H9 (cell line): ENCODE data around the gene MDK. TPM values are rescaled to one million over a fixed set of nuclear protein-coding genes. Genes with fewer than 3 reads are reported as not detected.

Source experiments
- DNase-seq: peaks from one replicate; pipeline ENCODE4 v3.0.0-alpha.2; 2017
- H2AFZ ChIP-seq: one replicate; pipeline ENCODE4 v1.6.1; 2013; ENCODE audit warnings: mild to moderate bottlenecking, low read length, control low read depth, moderate library complexity
- H2AK5ac ChIP-seq: 2 replicates; pipeline ENCODE4 v1.6.1; 2013; ENCODE audit warnings: low read length, control low read depth, mixed read lengths; ENCODE audit not compliant: insufficient read length
- H2BK120ac ChIP-seq: one replicate; pipeline ENCODE4 v1.6.1; 2013; ENCODE audit warnings: low read depth, mild to moderate bottlenecking, low read length, control low read depth, inconsistent platforms; ENCODE audit not compliant: poor library complexity, severe bottlenecking
- H2BK12ac ChIP-seq: 2 replicates; pipeline ENCODE4 v1.6.1; 2013; ENCODE audit warnings: low read length, control low read depth, mixed read lengths, low read depth; ENCODE audit not compliant: insufficient read length
- H2BK15ac ChIP-seq: 2 replicates; pipeline ENCODE4 v1.6.1; 2013; ENCODE audit warnings: low read depth, low read length, control low read depth
- H2BK20ac ChIP-seq: one replicate; pipeline ENCODE4 v1.6.1; 2013; ENCODE audit warnings: low read depth, mild to moderate bottlenecking, low read length, control low read depth, inconsistent platforms; ENCODE audit not compliant: poor library complexity, severe bottlenecking
- H2BK5ac ChIP-seq: 2 replicates; pipeline ENCODE4 v1.6.1; 2013; ENCODE audit warnings: low read length, control low read depth, mixed read lengths; ENCODE audit not compliant: insufficient read length
- H3K14ac ChIP-seq: 2 replicates; pipeline ENCODE4 v1.6.1; 2013; ENCODE audit warnings: low read length, control low read depth; ENCODE audit not compliant: insufficient read depth
- H3K18ac ChIP-seq: 2 replicates; pipeline ENCODE4 v1.6.1; 2013; ENCODE audit warnings: low read depth, mild to moderate bottlenecking, mixed read lengths, low read length, control low read depth; ENCODE audit not compliant: insufficient read length
- H3K23ac ChIP-seq: 2 replicates; pipeline ENCODE4 v1.6.1; 2013; ENCODE audit warnings: low read length, control low read depth, mixed read lengths, low read depth; ENCODE audit not compliant: insufficient read length
- H3K23me2 ChIP-seq: 2 replicates; pipeline ENCODE4 v1.6.1; 2013; ENCODE audit warnings: low read depth, mild to moderate bottlenecking, mixed read lengths, low read length, control low read depth; ENCODE audit not compliant: insufficient read length, poor library complexity, severe bottlenecking
- H3K27ac ChIP-seq: 2 replicates; pipeline ENCODE4 v1.5.1; 2013; ENCODE audit warnings: low read length, control low read depth, mixed read lengths, low read depth; ENCODE audit not compliant: insufficient read length
- H3K27me3 ChIP-seq: 2 replicates; pipeline ENCODE4 v1.6.1; 2013; ENCODE audit warnings: low read length, control low read depth, inconsistent platforms; ENCODE audit not compliant: insufficient read depth
- H3K4ac ChIP-seq: 2 replicates; pipeline ENCODE4 v1.6.1; 2013; ENCODE audit warnings: low read depth, mild to moderate bottlenecking, control low read depth, inconsistent platforms, low read length, moderate library complexity
- H3K4me1 ChIP-seq: 2 replicates; pipeline ENCODE4 v1.6.1; 2013; ENCODE audit warnings: low read length, control low read depth, inconsistent platforms; ENCODE audit not compliant: insufficient read depth
- H3K4me2 ChIP-seq: 2 replicates; pipeline ENCODE4 v1.6.1; 2013; ENCODE audit warnings: low read length, control low read depth, mixed read lengths; ENCODE audit not compliant: insufficient read length, insufficient read depth
- H3K56ac ChIP-seq: 2 replicates; pipeline ENCODE4 v1.6.1; 2013; ENCODE audit warnings: low read depth, mild to moderate bottlenecking, mixed read lengths, low read length, control low read depth; ENCODE audit not compliant: insufficient read length
- H3K79me1 ChIP-seq: 2 replicates; pipeline ENCODE4 v1.6.1; 2013; ENCODE audit warnings: low read depth, mild to moderate bottlenecking, moderate library complexity, low read length, control low read depth, inconsistent platforms; ENCODE audit not compliant: insufficient read depth, poor library complexity, severe bottlenecking
- H3K79me2 ChIP-seq: 2 replicates; pipeline ENCODE4 v1.6.1; 2013; ENCODE audit warnings: low read length, control low read depth, inconsistent platforms; ENCODE audit not compliant: insufficient read depth
- H3K9ac ChIP-seq: 2 replicates; pipeline ENCODE4 v1.6.1; 2013; ENCODE audit warnings: low read length, control low read depth, mixed read lengths; ENCODE audit not compliant: insufficient read length; ENCODE audit errors: extremely low read depth
- H3K9me3 ChIP-seq: one replicate; pipeline ENCODE4 v1.6.1; 2013; ENCODE audit warnings: low read depth, low read length, inconsistent platforms; ENCODE audit not compliant: control insufficient read depth
- H3T11ph ChIP-seq: one replicate; pipeline ENCODE4 v1.6.1; 2013; ENCODE audit warnings: mild to moderate bottlenecking, low read length, control low read depth, inconsistent platforms
- H4K20me1 ChIP-seq: one replicate; pipeline ENCODE4 v1.6.1; 2013; ENCODE audit not compliant: control insufficient read depth, insufficient read length, insufficient read depth
- H4K5ac ChIP-seq: 2 replicates; pipeline ENCODE4 v1.6.1; 2013; ENCODE audit warnings: low read depth, mild to moderate bottlenecking, mixed read lengths, low read length, control low read depth; ENCODE audit not compliant: insufficient read length
- H4K8ac ChIP-seq: replicated peaks from 2 replicates; pipeline ENCODE4 v1.6.1; 2013; ENCODE audit warnings: low read length, control low read depth, mixed read lengths, low read depth; ENCODE audit not compliant: insufficient read length
- H4K91ac ChIP-seq: 2 replicates; pipeline ENCODE4 v1.6.1; 2013; ENCODE audit warnings: low read depth, mild to moderate bottlenecking, moderate library complexity, mixed read lengths, low read length, control low read depth; ENCODE audit not compliant: insufficient read length
- H3K27ac Mint-ChIP-seq, 3 experiments: 2 replicates in 2 of 3; 3 replicates in 1 of 3; pipeline ENCODE4 v1.8.0; 2020 to 2021; ENCODE audit warnings: mixed read lengths in 3 of 3, mild to moderate bottlenecking in 1 of 3, moderate library complexity in 1 of 3
- H3K27me3 Mint-ChIP-seq: 2 replicates; pipeline ENCODE4 v1.8.0; 2021; ENCODE audit warnings: low read depth, mild to moderate bottlenecking, moderate library complexity, mixed read lengths
- H3K36me3 Mint-ChIP-seq, 3 experiments: 2 replicates in 2 of 3; 3 replicates in 1 of 3; pipeline ENCODE4 v1.8.0; 2020 to 2021; ENCODE audit warnings: low read depth in 3 of 3, mixed read lengths in 3 of 3; ENCODE audit not compliant: insufficient read depth in 1 of 3
- H3K4me1 Mint-ChIP-seq, 2 experiments: 2 replicates each; pipeline ENCODE4 v1.8.0; 2020; ENCODE audit warnings: mixed read lengths in 2 of 2
- H3K4me3 Mint-ChIP-seq, 2 experiments: 2 replicates in 1 of 2; 3 replicates in 1 of 2; pipeline ENCODE4 v1.8.0; 2020 to 2021; ENCODE audit warnings: mild to moderate bottlenecking in 2 of 2, mixed read lengths in 2 of 2, moderate library complexity in 1 of 2
- H3K9me3 Mint-ChIP-seq, 2 experiments: 2 replicates in 1 of 2; 3 replicates in 1 of 2; pipeline ENCODE4 v1.8.0; 2020; ENCODE audit warnings: mild to moderate bottlenecking in 2 of 2, mixed read lengths in 2 of 2, moderate library complexity in 1 of 2
- WGBS: extraction: QIAGEN DNeasy Blood & Tissue Kit; methylation state at CpG from one replicate; pipeline ENCODE4 v1.1.7; 2013; ENCODE audit warnings: missing lambda C conversion rate, low lambda C conversion rate, mixed read lengths; ENCODE audit not compliant: insufficient read length; ENCODE audit errors: extremely low coverage; 5-methylcytosine and 5-hydroxymethylcytosine counted together
- total RNA-seq: library from RNA; stranded (reverse); gene quantifications from 2 replicates; pipeline ENCODE4 v1.2.1, GENCODE V29; 2021
- TF ChIP-seq, protein P1 (sequence below): fragments of 200-600 bp; sonication (generic); conservative IDR thresholded peaks from 3 replicates; pipeline ENCODE4 v1.8.0; 2021; ENCODE audit warnings: antibody characterized with exemption, mild to moderate bottlenecking

The MDK gene
- total RNA-seq, 1 experiment from 2014 or later, result 392 TPM

- WGBS, result no CpG with 5 or more reads among the region's 4 CpGs
- H3K4me2 ChIP-seq, result no peak overlapping the region
- H3T11ph ChIP-seq, result no peak overlapping the region
- H3K27me3 ChIP-seq, result no peaks in the 10 kb centered on the region
- Mint-ChIP-seq H3K36me3 (peaks cover 6 to 36% (median 13%) of the 10 kb centered on the region in 3 experiments; a peak in 6 of 7 replicates), H3K9me3 (no peaks in the 10 kb centered on the region), H3K27me3 (no peaks in the 10 kb centered on the region; the same call in 1 of the 2 replicates), H3K4me3 (no peak overlapping the region), H3K4me1 (peaks cover 20 to 32% of the 10 kb centered on the region in 2 experiments), H3K27ac (peak overlapping the region in 2 of 3 experiments; percentile 56 to 82; a peak in 3 of 7 replicates)
- H4K8ac ChIP-seq, result no peak overlapping the region
- H3K18ac ChIP-seq, result no peak overlapping the region
- H4K20me1 ChIP-seq, result no peaks in the 10 kb centered on the region
- H2BK12ac ChIP-seq, result no peak overlapping the region
- H3K27ac ChIP-seq, result no peak overlapping the region
- H3K79me1 ChIP-seq, result no peaks in the 10 kb centered on the region
- H3K14ac ChIP-seq, result no peak overlapping the region
- no peak overlapping the region for H2AK5ac ChIP-seq
- DNase-seq, result no peak
- H3K9me3 ChIP-seq, result no peaks in the 10 kb centered on the region
- no peak overlapping the region for H3K56ac ChIP-seq
- no peaks in the 10 kb centered on the region for H3K79me2 ChIP-seq
- H2BK15ac ChIP-seq, result no peak overlapping the region
- no peak overlapping the region for H2BK120ac ChIP-seq
- H2AFZ ChIP-seq, result no peak overlapping the region
- H3K23me2 ChIP-seq, result no peaks in the 10 kb centered on the region
- no peak overlapping the region for H3K23ac ChIP-seq
- no peaks in the 10 kb centered on the region for H3K4me1 ChIP-seq
- no peak overlapping the region for H2BK5ac ChIP-seq
- H3K4ac ChIP-seq, result no peak overlapping the region
- H4K5ac ChIP-seq, result no peak overlapping the region
- TF ChIP-seq, protein P1, sequence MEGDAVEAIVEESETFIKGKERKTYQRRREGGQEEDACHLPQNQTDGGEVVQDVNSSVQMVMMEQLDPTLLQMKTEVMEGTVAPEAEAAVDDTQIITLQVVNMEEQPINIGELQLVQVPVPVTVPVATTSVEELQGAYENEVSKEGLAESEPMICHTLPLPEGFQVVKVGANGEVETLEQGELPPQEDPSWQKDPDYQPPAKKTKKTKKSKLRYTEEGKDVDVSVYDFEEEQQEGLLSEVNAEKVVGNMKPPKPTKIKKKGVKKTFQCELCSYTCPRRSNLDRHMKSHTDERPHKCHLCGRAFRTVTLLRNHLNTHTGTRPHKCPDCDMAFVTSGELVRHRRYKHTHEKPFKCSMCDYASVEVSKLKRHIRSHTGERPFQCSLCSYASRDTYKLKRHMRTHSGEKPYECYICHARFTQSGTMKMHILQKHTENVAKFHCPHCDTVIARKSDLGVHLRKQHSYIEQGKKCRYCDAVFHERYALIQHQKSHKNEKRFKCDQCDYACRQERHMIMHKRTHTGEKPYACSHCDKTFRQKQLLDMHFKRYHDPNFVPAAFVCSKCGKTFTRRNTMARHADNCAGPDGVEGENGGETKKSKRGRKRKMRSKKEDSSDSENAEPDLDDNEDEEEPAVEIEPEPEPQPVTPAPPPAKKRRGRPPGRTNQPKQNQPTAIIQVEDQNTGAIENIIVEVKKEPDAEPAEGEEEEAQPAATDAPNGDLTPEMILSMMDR, result no peak
- H3K9ac ChIP-seq, result no peak overlapping the region
- H4K91ac ChIP-seq, result no peak overlapping the region
- no peak overlapping the region for H2BK20ac ChIP-seq
These were observed 44.9 kb downstream of the MDK start for GRCh38 chr11:46426233-46426991.
